Adrenal gland (tissue), 12 donors: ENCODE measurements around the gene S100A1. TPM values are rescaled to one million over a fixed set of nuclear protein-coding genes. Genes with fewer than 3 reads are reported as not detected.

ENCODE experiments used
- DNase-seq, 7 donors: peaks; one replicate each; pipeline ENCODE4 v3.0.0-alpha.2; 2019 to 2020
- H3K27ac ChIP-seq, 5 donors: fragments of 200-600 bp; sonication (generic) in 4 of 5; 1 replicate in 3 of 5; 2 replicates in 2 of 5; pipeline versions ENCODE4 v1.5.1 to v1.8.0; 2016 to 2020; ENCODE audit warnings: mild to moderate bottlenecking in 1 of 5
- H3K27me3 ChIP-seq: fragments of 200-600 bp; 2 replicates; pipeline ENCODE4 v1.8.0; 2021
- H3K36me3 ChIP-seq, 2 donors: fragments of 200-600 bp; replicated peaks in 1 of 2; 1 replicate in 1 of 2; 2 replicates in 1 of 2; pipeline versions ENCODE4 v1.5.1 to v1.8.0; 2018 to 2022
- H3K4me1 ChIP-seq, 2 donors: fragments of 200-600 bp; replicated peaks in 1 of 2; 1 replicate in 1 of 2; 2 replicates in 1 of 2; pipeline versions ENCODE4 v1.5.1 to v1.8.0; 2018 to 2021
- H3K4me3 ChIP-seq, 4 donors: fragments of 200-600 bp; sonication (generic) in 3 of 4; one replicate each; pipeline ENCODE4 v1.5.1; 2016 to 2018
- H3K9me3 ChIP-seq, 3 donors: fragments of 200-600 bp; sonication (generic) in 1 of 3; replicated peaks in 1 of 3; 1 replicate in 2 of 3; 2 replicates in 1 of 3; pipeline versions ENCODE4 v1.5.1 to v1.8.0; 2016 to 2021
- POLR2A ChIP-seq, 2 donors: fragments of 450-650 bp; IDR thresholded peaks; one replicate each; pipeline ENCODE4 v1.6.1; 2017; ENCODE audit warnings: antibody characterized with exemption in 2 of 2, mild to moderate bottlenecking in 2 of 2, moderate library complexity in 1 of 2
- WGBS, 4 donors: extraction: QIAGEN DNeasy Blood & Tissue Kit in 2 of 4; methylation state at CpG; one replicate each; pipeline versions ENCODE4 v1.1.5 to v1.1.7; 2013 to 2017; 5-methylcytosine and 5-hydroxymethylcytosine counted together
- intact Hi-C, 2 donors: fragments of 100-400 bp; cut with DNase I; formaldehyde crosslinking; loops; one replicate each; pipeline versions ENCODE4 v1.14.1 to v1.15.0; 2022 to 2023
- polyA plus RNA-seq, 3 donors: library from polyadenylated mRNA; stranded (reverse); fragments of 200-250 nt in 2 of 3; fragments of 350-450 nt in 1 of 3; fragmentation: Illumina TruSeq in 1 of 3; extraction: RNeasy Lipid Tissue Mini Kit (QIAGEN cat#74804) in 1 of 3; gene quantifications; one replicate each; pipeline ENCODE4 v1.2.3, GENCODE V29; 2013 to 2014
- total RNA-seq, 9 donors: library from RNA; depleted of rRNA in 4 of 9; stranded (reverse); fragments of >200 nt in 4 of 9; fragments of 120-200 nt in 1 of 9; fragmentation: NEBNext Ultra II Directional in 1 of 9; extraction: Animal tissue kit (Norgen Biotek cat#: 25700) in 1 of 9; gene quantifications; one replicate each; pipeline versions ENCODE4 v1.1.0 to v1.2.4, GENCODE V29; 2013 to 2023
- TF ChIP-seq, protein P1 (sequence below), 6 experiments: fragments of 450-650 bp in 4 of 6; fragments of 200-600 bp in 2 of 6; sonication (generic) in 1 of 6; IDR thresholded peaks; 1 replicate in 5 of 6; 2 replicates in 1 of 6; pipeline versions ENCODE4 v1.5.1 to v1.8.0; 2016 to 2021; ENCODE audit warnings: antibody characterized with exemption in 6 of 6, mild to moderate bottlenecking in 2 of 6, moderate library complexity in 1 of 6
- donor health status: healthy with polysubstance abuse.
- donor health status: Bipolar disorder and iron deficiency.
- donor health status: DM: yes; HTN: yes; CAD: no.
- donor health status: DM: no; HTN: no; CAD: no.
- donor health status: DM: no; HTN: no; CAD: no.
- donor health status: DM: yes; HTN: yes; CAD: no.

Gene S100A1
- total and polyA plus RNA-seq, 12 donors, result 0.55 to 12.3 (median 2.0) TPM; not detected in 4

DNA sequence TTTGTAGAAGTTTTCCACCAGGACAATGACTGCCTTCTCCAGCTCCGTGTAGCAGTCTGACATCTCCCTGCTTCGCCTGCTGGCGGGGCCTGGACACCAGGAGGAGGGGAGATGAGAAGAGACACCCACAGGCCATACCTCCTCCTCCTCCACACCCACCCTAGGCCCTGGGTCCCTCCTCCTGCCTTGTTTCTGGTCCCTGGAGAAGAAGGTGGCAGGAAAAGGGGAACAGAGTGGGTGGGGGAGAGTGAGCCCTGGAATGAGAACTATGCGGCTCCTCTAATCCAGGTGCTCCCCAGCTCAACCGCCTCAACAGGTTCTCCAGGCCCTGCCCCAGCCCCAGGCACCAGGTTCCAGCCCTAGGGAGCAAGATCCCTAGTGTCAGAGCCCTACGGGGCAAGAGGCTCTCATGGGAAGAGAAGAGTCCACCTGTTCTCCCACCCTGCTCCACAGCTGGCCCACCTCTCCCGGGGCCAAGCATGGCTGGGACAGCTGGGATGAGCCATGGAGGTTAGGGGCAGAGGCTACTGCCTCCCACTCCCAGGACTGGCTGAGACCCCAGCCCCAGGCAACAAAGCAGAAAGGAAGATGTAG lies 20.0 kb upstream of the S100A1 start:
- H3K4me3 ChIP-seq, result peak overlapping the region in 1 of 4 donors; percentile 36
- peaks cover 0 to 12% of the 10 kb centered on the region in 2 donors for H3K36me3 ChIP-seq
- WGBS, 4 donors, result 77 to 87% (median 84%) methylated on average over 5 to 7 of the region's 7 CpGs
- TF ChIP-seq POLR2A (IDR thresholded peaks at IDR 0.05), result no peak
- TF ChIP-seq, protein P1, sequence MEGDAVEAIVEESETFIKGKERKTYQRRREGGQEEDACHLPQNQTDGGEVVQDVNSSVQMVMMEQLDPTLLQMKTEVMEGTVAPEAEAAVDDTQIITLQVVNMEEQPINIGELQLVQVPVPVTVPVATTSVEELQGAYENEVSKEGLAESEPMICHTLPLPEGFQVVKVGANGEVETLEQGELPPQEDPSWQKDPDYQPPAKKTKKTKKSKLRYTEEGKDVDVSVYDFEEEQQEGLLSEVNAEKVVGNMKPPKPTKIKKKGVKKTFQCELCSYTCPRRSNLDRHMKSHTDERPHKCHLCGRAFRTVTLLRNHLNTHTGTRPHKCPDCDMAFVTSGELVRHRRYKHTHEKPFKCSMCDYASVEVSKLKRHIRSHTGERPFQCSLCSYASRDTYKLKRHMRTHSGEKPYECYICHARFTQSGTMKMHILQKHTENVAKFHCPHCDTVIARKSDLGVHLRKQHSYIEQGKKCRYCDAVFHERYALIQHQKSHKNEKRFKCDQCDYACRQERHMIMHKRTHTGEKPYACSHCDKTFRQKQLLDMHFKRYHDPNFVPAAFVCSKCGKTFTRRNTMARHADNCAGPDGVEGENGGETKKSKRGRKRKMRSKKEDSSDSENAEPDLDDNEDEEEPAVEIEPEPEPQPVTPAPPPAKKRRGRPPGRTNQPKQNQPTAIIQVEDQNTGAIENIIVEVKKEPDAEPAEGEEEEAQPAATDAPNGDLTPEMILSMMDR (IDR thresholded peaks at IDR 0.05), result no peak
- DNase-seq, result no peak
- no peaks in the 10 kb centered on the region for H3K9me3 ChIP-seq
- H3K27ac ChIP-seq, result peak overlapping the region in 3 of 5 donors; percentile 58 to 93 (median 87)
- H3K27me3 ChIP-seq, result no peaks in the 10 kb centered on the region
- intact Hi-C loops, result no loop called here
- peaks cover 0 to 27% of the 10 kb centered on the region in 2 donors for H3K4me1 ChIP-seq

DNA sequence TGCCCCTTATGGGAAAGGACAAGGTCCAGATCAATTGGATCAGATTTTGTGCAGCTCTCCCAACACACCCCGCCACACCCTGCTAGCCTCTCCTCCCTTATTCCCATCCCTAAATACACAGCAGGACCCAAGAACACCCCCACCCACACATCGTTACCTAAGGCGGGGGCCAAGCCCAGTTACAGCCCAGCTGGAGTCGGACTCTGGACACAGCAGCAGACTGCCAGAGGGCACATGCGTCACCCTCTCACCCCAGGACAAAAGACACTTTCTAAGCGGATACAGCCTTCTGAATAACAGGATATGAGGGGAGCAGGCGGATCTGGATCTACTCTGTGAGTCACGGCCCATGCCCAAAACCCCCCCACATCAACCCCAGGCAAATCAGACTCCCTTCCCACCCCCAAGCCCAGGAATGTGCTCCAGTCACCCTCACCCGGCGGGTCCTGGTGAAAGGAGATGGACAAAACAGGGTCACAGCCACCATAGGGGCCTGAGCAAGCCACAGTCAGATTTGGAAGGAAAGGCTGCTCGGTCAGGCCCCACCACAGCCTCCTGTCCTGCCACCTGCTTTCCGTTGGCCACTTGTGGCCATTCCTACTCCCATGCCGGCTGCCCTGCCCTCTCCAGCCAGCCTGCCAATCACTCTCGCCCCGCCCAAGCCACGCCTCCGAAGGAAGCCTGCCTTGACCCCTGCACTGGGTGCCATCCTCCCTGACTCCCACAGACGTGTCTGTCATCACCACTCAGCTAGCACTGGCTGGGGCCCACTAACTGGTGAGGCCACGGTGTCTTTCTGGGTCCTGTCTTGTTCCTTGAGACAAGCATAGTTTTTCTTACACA lies 19.3 kb upstream of the S100A1 start:
- H3K27ac ChIP-seq, result peak overlapping the region; percentile 20 to 93 (median 58)
- H3K4me3 ChIP-seq, result peak overlapping the region in 1 of 4 donors; percentile 36
- 57 to 70% (median 62%) methylated on average over 15 to 19 of the region's 19 CpGs for WGBS, 4 donors
- peak; percentile 63 to 86 (median 71) for DNase-seq
- peaks cover 0 to 12% of the 10 kb centered on the region in 2 donors for H3K36me3 ChIP-seq
- no peaks in the 10 kb centered on the region for H3K27me3 ChIP-seq
- H3K9me3 ChIP-seq, result no peaks in the 10 kb centered on the region
- TF ChIP-seq, protein P1 (IDR thresholded peaks at IDR 0.05), result no peak
- TF ChIP-seq POLR2A (IDR thresholded peaks at IDR 0.05), result peak in 1 of 2 donors; percentile 25
- intact Hi-C loops, result no loop called here
- peaks cover 0 to 27% of the 10 kb centered on the region in 2 donors for H3K4me1 ChIP-seq

DNA sequence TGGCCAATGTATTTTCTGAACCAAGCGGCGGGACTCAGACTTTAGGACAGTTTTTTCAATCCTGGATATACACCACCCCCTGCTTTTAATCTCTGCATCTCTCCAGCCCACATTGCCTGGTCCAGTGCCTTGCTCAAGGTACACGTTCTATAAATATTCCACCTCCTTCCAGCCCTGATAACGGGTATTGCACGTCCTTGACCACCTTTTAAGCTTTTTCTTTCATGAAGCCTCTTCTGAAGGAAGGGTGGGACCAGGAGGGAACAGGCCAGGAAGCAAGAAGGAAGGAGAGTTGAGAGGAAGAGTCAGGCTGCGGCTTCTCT lies 18.7 kb upstream of the S100A1 start:
- intact Hi-C loops, result no loop called here
- Histone ChIP-seq H3K9me3 (no peaks in the 10 kb centered on the region), H3K4me3 (no peak overlapping the region), H3K27me3 (no peaks in the 10 kb centered on the region), H3K36me3 (peaks cover 0 to 12% of the 10 kb centered on the region in 2 donors), H3K27ac (peak overlapping the region; percentile 20 to 93 (median 39)), H3K4me1 (peaks cover 0 to 27% of the 10 kb centered on the region in 2 donors)
- TF ChIP-seq, protein P1 (IDR thresholded peaks at IDR 0.05), result no peak
- TF ChIP-seq POLR2A (IDR thresholded peaks at IDR 0.05), result no peak
- WGBS, 4 donors, result 62 to 72% (median 66%) methylated on average over 6 of the region's 6 CpGs
- DNase-seq, result no peak

DNA sequence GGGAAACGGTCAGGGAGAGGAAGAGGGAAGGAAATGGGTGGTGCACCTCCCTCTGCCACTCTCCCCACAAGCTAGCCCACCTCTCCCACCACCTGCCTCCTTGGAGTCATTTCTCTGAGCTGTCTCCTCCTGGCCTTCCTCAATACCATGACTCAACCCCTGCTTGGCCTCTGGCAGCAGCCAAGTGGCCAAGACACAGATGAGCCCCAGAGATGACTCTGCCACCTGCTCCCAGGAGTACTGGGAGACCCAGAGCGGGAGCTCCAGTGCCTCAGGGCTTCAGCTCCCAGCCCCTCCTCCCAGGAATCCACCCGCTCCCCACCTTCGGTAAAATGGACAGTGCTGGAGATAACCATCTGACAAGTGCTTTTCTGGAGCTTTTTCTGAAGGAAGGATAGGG lies 17.9 kb upstream of the S100A1 start:
- no peak overlapping the region for H3K4me3 ChIP-seq
- no peaks in the 10 kb centered on the region for H3K9me3 ChIP-seq
- TF ChIP-seq POLR2A (IDR thresholded peaks at IDR 0.05), result no peak
- TF ChIP-seq, protein P1 (IDR thresholded peaks at IDR 0.05), result no peak
- 64 to 72% (median 65%) methylated on average over 4 of the region's 4 CpGs for WGBS, 4 donors
- peaks cover 0 to 27% of the 10 kb centered on the region in 2 donors for H3K4me1 ChIP-seq
- H3K36me3 ChIP-seq, result peaks cover 0 to 12% of the 10 kb centered on the region in 2 donors
- intact Hi-C loops, result no loop called here
- H3K27me3 ChIP-seq, result no peaks in the 10 kb centered on the region
- DNase-seq, result peak in 3 of 7 donors; percentile 48 to 63 (median 50)
- peak overlapping the region in 3 of 5 donors; percentile 29 to 93 (median 87) for H3K27ac ChIP-seq
